ENCODE data around the gene SLC39A3.

DNA sequence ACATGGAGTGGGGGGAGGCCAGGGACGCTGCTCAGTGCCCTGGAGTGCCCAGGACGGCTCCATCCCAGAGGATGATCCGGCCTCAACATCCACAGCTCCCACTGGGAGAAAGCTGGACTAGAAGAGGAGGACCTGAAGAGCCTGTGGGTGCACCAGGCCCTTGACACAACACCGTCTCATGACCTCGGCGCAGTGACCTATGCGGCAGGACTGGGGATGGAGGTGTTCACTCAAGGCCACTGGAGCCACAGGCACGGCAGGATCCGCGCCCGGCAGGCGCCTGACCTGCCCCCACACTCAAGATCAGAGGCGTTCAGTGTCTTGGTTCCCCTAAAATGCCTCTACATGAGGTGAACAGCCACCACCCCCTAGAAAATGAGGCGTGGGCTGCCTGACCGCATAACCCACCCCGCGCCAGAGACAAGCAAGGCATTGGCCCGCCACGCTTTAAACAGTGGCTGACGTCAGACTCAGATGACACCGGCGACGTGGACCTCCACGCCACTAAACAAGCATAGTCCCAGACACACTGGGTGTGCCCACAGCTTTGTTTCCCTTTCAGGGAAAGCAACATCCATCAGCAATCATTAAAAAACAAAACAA is 35.2 kb upstream of the SLC39A3 start:
- TF ChIP-seq, protein P1, sequence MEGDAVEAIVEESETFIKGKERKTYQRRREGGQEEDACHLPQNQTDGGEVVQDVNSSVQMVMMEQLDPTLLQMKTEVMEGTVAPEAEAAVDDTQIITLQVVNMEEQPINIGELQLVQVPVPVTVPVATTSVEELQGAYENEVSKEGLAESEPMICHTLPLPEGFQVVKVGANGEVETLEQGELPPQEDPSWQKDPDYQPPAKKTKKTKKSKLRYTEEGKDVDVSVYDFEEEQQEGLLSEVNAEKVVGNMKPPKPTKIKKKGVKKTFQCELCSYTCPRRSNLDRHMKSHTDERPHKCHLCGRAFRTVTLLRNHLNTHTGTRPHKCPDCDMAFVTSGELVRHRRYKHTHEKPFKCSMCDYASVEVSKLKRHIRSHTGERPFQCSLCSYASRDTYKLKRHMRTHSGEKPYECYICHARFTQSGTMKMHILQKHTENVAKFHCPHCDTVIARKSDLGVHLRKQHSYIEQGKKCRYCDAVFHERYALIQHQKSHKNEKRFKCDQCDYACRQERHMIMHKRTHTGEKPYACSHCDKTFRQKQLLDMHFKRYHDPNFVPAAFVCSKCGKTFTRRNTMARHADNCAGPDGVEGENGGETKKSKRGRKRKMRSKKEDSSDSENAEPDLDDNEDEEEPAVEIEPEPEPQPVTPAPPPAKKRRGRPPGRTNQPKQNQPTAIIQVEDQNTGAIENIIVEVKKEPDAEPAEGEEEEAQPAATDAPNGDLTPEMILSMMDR (IDR thresholded peaks at IDR 0.05), result no peak
- TF ChIP-seq ZFX (IDR thresholded peaks at IDR 0.05; ENCODE audit: borderline replicate concordance), result no peak
